Measurements from ENCODE around the gene SUSD1. TPM values are rescaled to one million over a fixed set of nuclear protein-coding genes. Genes with fewer than 3 reads are reported as not detected.

The SUSD1 gene
- total RNA-seq, 1 experiment from 2014 or later, result 24.6 TPM

GRCh38 chr9:112158656-112159367 lies 16.3 kb downstream of the SUSD1 start:
- Mint-ChIP-seq H3K4me1 (ENCODE audit: low read depth, unreplicated experiment) (peaks cover 10% of the 10 kb centered on the region), H3K4me3 (ENCODE audit: low read depth, unreplicated experiment) (no peak overlapping the region), H3K36me3 (ENCODE audit: insufficient read depth, unreplicated experiment) (no peaks in the 10 kb centered on the region), H3K27ac (ENCODE audit: unreplicated experiment) (no peak overlapping the region), H3K9me3 (ENCODE audit: low read depth, unreplicated experiment) (no peaks in the 10 kb centered on the region), H3K27me3 (ENCODE audit: unreplicated experiment) (no peaks in the 10 kb centered on the region)
- no peak for DNase-seq
- TF ChIP-seq, protein P1, sequence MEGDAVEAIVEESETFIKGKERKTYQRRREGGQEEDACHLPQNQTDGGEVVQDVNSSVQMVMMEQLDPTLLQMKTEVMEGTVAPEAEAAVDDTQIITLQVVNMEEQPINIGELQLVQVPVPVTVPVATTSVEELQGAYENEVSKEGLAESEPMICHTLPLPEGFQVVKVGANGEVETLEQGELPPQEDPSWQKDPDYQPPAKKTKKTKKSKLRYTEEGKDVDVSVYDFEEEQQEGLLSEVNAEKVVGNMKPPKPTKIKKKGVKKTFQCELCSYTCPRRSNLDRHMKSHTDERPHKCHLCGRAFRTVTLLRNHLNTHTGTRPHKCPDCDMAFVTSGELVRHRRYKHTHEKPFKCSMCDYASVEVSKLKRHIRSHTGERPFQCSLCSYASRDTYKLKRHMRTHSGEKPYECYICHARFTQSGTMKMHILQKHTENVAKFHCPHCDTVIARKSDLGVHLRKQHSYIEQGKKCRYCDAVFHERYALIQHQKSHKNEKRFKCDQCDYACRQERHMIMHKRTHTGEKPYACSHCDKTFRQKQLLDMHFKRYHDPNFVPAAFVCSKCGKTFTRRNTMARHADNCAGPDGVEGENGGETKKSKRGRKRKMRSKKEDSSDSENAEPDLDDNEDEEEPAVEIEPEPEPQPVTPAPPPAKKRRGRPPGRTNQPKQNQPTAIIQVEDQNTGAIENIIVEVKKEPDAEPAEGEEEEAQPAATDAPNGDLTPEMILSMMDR (IDR thresholded peaks at IDR 0.05; ENCODE audit: unreplicated experiment), result no peak
- CTCF ChIA-PET, result no interaction called here
- intact Hi-C loops (cut with micrococcal nuclease; ENCODE audit: unreplicated experiment), result no loop called here
- BruUV-seq (replicated peaks), result no TSS peak

- peaks cover 10% of the 10 kb centered on the region for H3K4me1 Mint-ChIP-seq (ENCODE audit: low read depth, unreplicated experiment)
- intact Hi-C loops (cut with micrococcal nuclease; ENCODE audit: unreplicated experiment), result no loop called here
- CTCF ChIA-PET, result no interaction called here
- no peak overlapping the region for H3K27ac Mint-ChIP-seq (ENCODE audit: unreplicated experiment)
- no peaks in the 10 kb centered on the region for H3K9me3 Mint-ChIP-seq (ENCODE audit: low read depth, unreplicated experiment)
- DNase-seq, result no peak
- no peaks in the 10 kb centered on the region for H3K36me3 Mint-ChIP-seq (ENCODE audit: insufficient read depth, unreplicated experiment)
- no peaks in the 10 kb centered on the region for H3K27me3 Mint-ChIP-seq (ENCODE audit: unreplicated experiment)
- H3K4me3 Mint-ChIP-seq (ENCODE audit: low read depth, unreplicated experiment), result no peak overlapping the region
- TF ChIP-seq, protein P1 (IDR thresholded peaks at IDR 0.05; ENCODE audit: unreplicated experiment), result no peak
- BruUV-seq (replicated peaks), result no TSS peak
Observed at GRCh38 chr9:112157961-112158360, 17.1 kb downstream of the SUSD1 start.

- TF ChIP-seq, protein P1 (IDR thresholded peaks at IDR 0.05; ENCODE audit: unreplicated experiment), result no peak
- BruUV-seq (replicated peaks), result no TSS peak
- no peak for DNase-seq
- Mint-ChIP-seq H3K4me1 (ENCODE audit: low read depth, unreplicated experiment) (peaks cover 10% of the 10 kb centered on the region), H3K9me3 (ENCODE audit: low read depth, unreplicated experiment) (no peaks in the 10 kb centered on the region), H3K36me3 (ENCODE audit: insufficient read depth, unreplicated experiment) (no peaks in the 10 kb centered on the region), H3K27me3 (ENCODE audit: unreplicated experiment) (no peaks in the 10 kb centered on the region), H3K4me3 (ENCODE audit: low read depth, unreplicated experiment) (no peak overlapping the region), H3K27ac (ENCODE audit: unreplicated experiment) (no peak overlapping the region)
- CTCF ChIA-PET, result no interaction called here
- intact Hi-C loops (cut with micrococcal nuclease; ENCODE audit: unreplicated experiment), result no loop called here
Observed at GRCh38 chr9:112157087-112157486, 18.0 kb downstream of the SUSD1 start.

GRCh38 chr9:112149211-112149610 lies 25.9 kb downstream of the SUSD1 start:
- no TSS peak for BruUV-seq (replicated peaks)
- no peaks in the 10 kb centered on the region for H3K9me3 Mint-ChIP-seq (ENCODE audit: low read depth, unreplicated experiment)
- H3K4me3 Mint-ChIP-seq (ENCODE audit: low read depth, unreplicated experiment), result no peak overlapping the region
- H3K36me3 Mint-ChIP-seq (ENCODE audit: insufficient read depth, unreplicated experiment), result peaks cover 8% of the 10 kb centered on the region
- no peaks in the 10 kb centered on the region for H3K27me3 Mint-ChIP-seq (ENCODE audit: unreplicated experiment)
- peaks cover 9% of the 10 kb centered on the region for H3K4me1 Mint-ChIP-seq (ENCODE audit: low read depth, unreplicated experiment)
- CTCF ChIA-PET, result no interaction called here
- intact Hi-C loops (cut with micrococcal nuclease; ENCODE audit: unreplicated experiment), result no loop called here
- TF ChIP-seq, protein P1 (IDR thresholded peaks at IDR 0.05; ENCODE audit: unreplicated experiment), result no peak
- DNase-seq, result no peak
- H3K27ac Mint-ChIP-seq (ENCODE audit: unreplicated experiment), result no peak overlapping the region
